Glutamatergic neuron (in vitro differentiated cells): ENCODE results near the gene ZP2. TPM values are rescaled to one million over a fixed set of nuclear protein-coding genes. Genes with fewer than 3 reads are reported as not detected.

Source experiments
- DNase-seq: peaks from one replicate; pipeline ENCODE4 v3.0.0; 2022
- H3K27ac Mint-ChIP-seq: one replicate; pipeline ENCODE4 v1.8.0; 2020; ENCODE audit warnings: mild to moderate bottlenecking, mixed read lengths, inconsistent platforms; ENCODE audit not compliant: unreplicated experiment
- H3K27me3 Mint-ChIP-seq: one replicate; pipeline ENCODE4 v1.8.0; 2020; ENCODE audit warnings: mild to moderate bottlenecking, moderate library complexity, mixed read lengths, inconsistent platforms; ENCODE audit not compliant: unreplicated experiment
- H3K36me3 Mint-ChIP-seq: one replicate; pipeline ENCODE4 v1.8.0; 2020; ENCODE audit warnings: mild to moderate bottlenecking, mixed read lengths, inconsistent platforms; ENCODE audit not compliant: unreplicated experiment
- H3K4me1 Mint-ChIP-seq: one replicate; pipeline ENCODE4 v1.8.0; 2020; ENCODE audit warnings: mild to moderate bottlenecking, low read depth, mixed read lengths, inconsistent platforms; ENCODE audit not compliant: unreplicated experiment
- H3K4me3 Mint-ChIP-seq: one replicate; pipeline ENCODE4 v1.8.0; 2020; ENCODE audit warnings: mild to moderate bottlenecking, mixed read lengths, inconsistent platforms; ENCODE audit not compliant: unreplicated experiment
- H3K9me3 Mint-ChIP-seq: one replicate; pipeline ENCODE4 v1.8.0; 2020; ENCODE audit warnings: mild to moderate bottlenecking, moderate library complexity, mixed read lengths, inconsistent platforms; ENCODE audit not compliant: unreplicated experiment
- total RNA-seq: library from RNA; stranded (reverse); fragmentation: NEBNext Ultra II Directional; extraction: Animal tissue kit (Norgen Biotek cat#: 25700); gene quantifications from one replicate; pipeline ENCODE4 v1.2.1, GENCODE V29; 2021; ENCODE audit not compliant: unreplicated experiment
- TF ChIP-seq, protein P1 (sequence below): fragments of 200-600 bp; sonication (generic); IDR thresholded peaks from one replicate; pipeline ENCODE4 v1.5.0; 2021; ENCODE audit not compliant: partially characterized antibody, unreplicated experiment

ZP2 gene
- total RNA-seq, 1 donor from 2014 or later = not detected

DNA sequence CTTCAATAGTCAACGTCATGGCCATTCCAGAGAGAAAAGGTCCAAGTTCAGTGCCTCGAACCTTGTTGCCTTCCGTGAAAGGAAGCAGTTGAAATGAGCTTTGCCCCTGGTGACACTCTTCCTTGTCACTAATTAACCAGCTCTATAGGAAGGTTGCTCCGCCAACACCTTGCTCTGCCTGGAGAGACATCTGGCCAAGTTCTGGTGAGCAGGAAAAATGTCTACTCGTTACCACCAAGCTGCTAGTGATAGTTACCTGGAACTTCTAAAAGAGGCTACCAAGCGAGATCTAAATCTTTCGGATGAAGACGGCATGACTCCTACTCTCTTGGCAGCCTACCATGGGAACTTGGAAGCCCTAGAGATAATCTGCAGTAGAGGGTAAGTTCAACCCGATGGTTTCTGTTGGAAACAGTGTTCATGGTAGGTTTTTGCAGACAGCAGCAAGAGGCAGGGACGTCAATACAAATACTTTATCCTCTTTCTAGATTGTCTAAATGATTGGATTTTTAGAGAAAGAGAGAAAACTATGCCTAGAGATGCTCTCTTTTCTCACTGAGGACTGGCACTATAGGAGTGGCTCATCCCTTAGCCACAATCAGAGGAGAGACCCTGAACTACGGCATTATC, 22.3 kb upstream of the ZP2 start, which contains the start of gene ANKS4B:
TSS of gene ANKS4B (plus strand) at position 179 of the 630 bp plus-strand sequence. CDS start at position 218, 39 bp downstream.
- DNase-seq = no peak
- Mint-ChIP-seq H3K4me3 (no peak within 1 kb of the TSS), H3K9me3 (no peaks in the 10 kb centered on the region), H3K4me1 (no peaks in the 10 kb centered on the region), H3K27me3 (no peaks in the 10 kb centered on the region), H3K27ac (no peak within 1 kb of the TSS), H3K36me3 (no peaks in the 10 kb centered on the region)
- TF ChIP-seq, protein P1, sequence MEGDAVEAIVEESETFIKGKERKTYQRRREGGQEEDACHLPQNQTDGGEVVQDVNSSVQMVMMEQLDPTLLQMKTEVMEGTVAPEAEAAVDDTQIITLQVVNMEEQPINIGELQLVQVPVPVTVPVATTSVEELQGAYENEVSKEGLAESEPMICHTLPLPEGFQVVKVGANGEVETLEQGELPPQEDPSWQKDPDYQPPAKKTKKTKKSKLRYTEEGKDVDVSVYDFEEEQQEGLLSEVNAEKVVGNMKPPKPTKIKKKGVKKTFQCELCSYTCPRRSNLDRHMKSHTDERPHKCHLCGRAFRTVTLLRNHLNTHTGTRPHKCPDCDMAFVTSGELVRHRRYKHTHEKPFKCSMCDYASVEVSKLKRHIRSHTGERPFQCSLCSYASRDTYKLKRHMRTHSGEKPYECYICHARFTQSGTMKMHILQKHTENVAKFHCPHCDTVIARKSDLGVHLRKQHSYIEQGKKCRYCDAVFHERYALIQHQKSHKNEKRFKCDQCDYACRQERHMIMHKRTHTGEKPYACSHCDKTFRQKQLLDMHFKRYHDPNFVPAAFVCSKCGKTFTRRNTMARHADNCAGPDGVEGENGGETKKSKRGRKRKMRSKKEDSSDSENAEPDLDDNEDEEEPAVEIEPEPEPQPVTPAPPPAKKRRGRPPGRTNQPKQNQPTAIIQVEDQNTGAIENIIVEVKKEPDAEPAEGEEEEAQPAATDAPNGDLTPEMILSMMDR = no peak

DNA sequence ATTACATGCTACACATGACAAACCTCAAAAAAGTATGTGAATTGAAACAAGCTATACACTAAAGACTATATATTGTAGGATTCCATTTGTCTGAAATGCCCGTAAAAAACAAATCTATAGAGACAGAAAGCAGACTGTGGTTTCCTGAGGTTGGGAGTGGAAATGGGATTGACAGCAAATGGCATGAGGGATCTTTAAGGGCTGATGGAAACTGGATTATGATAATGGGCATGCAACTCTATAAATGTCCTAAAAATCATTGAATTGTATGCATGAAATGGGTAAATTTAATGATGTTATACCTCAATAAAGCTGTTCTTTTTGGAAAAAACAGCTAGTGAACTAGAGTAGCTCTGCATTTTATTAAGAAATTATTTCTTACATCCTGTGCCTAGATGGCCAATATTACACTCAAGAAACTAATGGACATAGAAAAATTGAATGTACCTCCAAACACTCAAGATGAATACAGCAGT, 21.7 kb upstream of the ZP2 start:
- no peaks in the 10 kb centered on the region for H3K4me1 Mint-ChIP-seq
- no peak overlapping the region for H3K4me3 Mint-ChIP-seq
- TF ChIP-seq, protein P1 = no peak
- DNase-seq = no peak
- H3K27ac Mint-ChIP-seq = no peak overlapping the region
- H3K36me3 Mint-ChIP-seq = no peaks in the 10 kb centered on the region
- no peaks in the 10 kb centered on the region for H3K9me3 Mint-ChIP-seq
- H3K27me3 Mint-ChIP-seq = no peaks in the 10 kb centered on the region

DNA sequence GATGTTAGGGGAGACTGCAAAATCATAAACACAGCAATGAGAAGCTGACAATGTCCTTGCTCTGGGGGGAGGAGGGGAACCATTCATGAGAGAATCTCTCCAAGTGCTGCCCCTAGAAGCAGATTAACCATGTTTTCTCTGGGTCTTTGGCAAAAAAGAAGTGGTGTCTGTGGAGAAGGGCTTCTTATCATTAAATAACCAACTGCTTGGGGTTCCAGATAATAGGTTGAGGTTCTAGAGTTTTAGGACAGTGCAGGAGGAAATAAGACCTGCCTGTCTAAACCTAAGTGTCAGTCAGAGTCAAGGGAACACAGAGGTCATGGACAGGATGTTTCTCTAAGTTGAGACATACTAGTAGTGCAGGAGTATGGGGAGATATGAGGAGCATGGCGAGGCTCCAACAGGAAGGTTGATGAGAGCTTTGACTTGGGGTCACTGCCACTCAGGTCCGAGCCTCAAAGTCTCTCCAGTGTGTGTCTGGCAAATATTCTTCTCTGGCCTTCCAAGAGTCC, 17.0 kb upstream of the ZP2 start:
- no peaks in the 10 kb centered on the region for H3K36me3 Mint-ChIP-seq
- H3K9me3 Mint-ChIP-seq = no peaks in the 10 kb centered on the region
- peaks cover 2% of the 10 kb centered on the region for H3K27me3 Mint-ChIP-seq
- H3K4me1 Mint-ChIP-seq = no peaks in the 10 kb centered on the region
- no peak for DNase-seq
- TF ChIP-seq, protein P1 = no peak
- H3K4me3 Mint-ChIP-seq = no peak overlapping the region
- H3K27ac Mint-ChIP-seq = no peak overlapping the region

DNA sequence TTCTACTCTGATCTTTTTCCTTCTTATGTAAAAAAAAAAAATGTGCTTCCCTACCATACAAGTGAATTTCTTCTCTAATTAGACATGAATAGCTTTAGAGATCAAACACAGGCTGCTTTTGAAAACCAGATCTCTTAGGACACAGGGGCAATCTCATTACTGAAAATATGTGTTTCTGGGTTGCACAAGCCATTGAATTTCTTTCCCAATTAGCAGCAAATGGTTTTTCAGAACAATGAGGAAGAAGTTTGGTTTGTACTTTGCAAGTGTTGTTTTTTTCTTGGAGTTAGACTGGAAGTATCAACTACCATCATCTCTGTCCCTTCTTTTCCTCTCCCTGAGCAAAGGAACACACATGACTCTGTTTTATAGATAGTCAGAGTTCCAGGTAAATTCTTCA, 16.5 kb upstream of the ZP2 start:
- H3K36me3 Mint-ChIP-seq = no peaks in the 10 kb centered on the region
- no peak overlapping the region for H3K27ac Mint-ChIP-seq
- H3K4me1 Mint-ChIP-seq = no peaks in the 10 kb centered on the region
- H3K27me3 Mint-ChIP-seq = peaks cover 2% of the 10 kb centered on the region
- no peak overlapping the region for H3K4me3 Mint-ChIP-seq
- no peaks in the 10 kb centered on the region for H3K9me3 Mint-ChIP-seq
- DNase-seq = no peak
- TF ChIP-seq, protein P1 = no peak

DNA sequence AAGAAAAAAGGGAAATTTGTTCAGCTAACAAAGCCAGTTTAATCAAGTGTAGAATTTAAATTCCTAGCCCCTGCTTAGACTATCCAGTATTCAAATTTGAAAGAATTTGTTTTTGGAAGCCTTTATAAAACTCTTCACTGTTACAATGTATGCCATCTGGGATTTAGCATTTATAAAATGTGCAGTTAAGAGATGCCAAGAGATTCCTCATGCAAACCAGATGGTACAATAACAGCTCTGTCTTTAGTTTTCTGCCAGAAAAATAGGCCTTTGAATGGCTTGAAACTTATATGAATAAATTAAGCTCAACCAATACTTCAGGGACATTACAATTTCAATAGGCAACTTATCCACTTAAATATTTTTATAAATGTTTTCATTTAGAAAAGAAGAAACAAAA, 15.4 kb upstream of the ZP2 start:
- Mint-ChIP-seq H3K4me1 (no peaks in the 10 kb centered on the region), H3K9me3 (no peaks in the 10 kb centered on the region), H3K36me3 (no peaks in the 10 kb centered on the region), H3K27ac (no peak overlapping the region), H3K27me3 (peaks cover 2% of the 10 kb centered on the region), H3K4me3 (no peak overlapping the region)
- DNase-seq = no peak
- TF ChIP-seq, protein P1 = no peak
